GM15510 (cell line): ENCODE measurements around the gene F13B.

Experiments used
- POLR2A ChIP-seq: IDR thresholded peaks from 3 replicates; pipeline ENCODE4 v1.6.1; 2011; ENCODE audit warnings: borderline replicate concordance; ENCODE audit not compliant: insufficient read length; ENCODE audit errors: extremely low read depth

Gene F13B

DNA sequence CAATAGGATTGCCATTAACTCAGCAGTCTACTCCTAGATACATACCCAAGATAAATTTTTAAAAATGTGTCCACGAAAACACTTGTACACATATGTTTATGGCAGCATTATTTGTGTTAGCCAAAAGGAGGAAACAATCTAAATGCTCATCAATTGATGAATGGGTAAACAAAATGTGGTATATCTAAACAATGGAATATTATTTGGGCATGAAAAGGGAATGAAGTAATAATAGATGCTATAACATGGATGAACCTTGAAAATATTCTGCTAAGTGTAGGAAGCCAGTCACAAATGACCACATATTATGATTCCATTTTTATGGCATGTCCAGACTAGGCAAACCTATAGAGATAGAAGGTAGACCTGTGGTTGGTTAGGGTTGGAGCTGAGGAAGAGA is 55.4 kb downstream of the F13B start:
- TF ChIP-seq POLR2A, result no peak

DNA sequence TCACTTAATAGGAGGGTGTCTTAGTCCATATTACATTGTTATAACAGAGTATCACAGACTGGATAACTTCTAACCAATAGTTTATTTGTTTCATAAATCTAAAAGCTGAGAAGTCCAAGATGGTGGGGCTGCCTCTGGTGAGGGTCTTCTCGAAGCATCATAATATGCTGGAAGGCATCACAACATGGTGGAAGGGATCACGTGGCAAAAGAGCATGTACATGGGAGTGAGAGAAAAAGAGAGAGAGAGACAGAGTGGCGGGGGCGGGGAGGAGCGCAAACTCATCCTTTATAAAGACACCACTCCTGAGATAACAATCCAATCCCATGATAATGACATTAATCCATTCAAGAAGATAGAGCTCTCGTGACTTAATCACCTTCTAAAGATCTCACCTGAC is 58.2 kb downstream of the F13B start:
- no peak for TF ChIP-seq POLR2A

DNA sequence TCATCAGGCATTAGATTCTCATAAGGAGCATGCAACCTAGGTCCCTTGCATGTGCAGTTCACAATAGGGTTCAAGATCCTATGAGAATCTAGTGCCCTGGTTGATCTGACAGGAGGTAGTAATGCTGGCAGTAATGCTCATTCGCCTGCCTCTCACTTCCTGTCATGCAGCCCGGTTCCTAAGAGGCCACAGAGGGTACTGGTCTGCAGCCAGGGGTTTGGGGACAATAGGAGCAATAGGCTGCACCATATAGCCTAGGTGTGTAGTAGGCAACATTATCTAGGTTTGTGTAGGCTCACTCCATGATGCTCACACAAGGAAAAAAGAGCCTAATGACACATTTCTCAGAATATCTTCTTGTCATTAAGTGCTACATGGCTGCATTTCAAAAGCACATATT is 63.9 kb downstream of the F13B start:
- no peak for TF ChIP-seq POLR2A

DNA sequence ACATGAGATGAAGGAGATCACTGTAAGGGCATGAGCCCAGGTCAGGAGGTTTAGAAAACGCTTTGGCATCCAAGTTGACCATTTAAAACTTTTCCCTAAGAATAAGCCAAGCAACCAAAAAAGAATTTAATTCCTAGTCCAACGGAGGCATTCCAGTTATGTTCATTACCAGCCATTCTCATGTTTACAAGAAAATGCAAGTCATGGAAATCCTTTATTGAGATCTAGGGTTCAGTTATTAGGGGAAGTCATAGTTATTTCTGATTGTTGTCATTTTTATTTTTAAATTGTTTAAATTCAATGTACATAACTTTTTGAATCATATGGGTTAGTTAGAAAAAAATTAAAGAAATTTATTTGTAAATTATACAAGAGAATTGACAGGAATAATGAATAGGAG is 65.2 kb downstream of the F13B start:
- no peak for TF ChIP-seq POLR2A

DNA sequence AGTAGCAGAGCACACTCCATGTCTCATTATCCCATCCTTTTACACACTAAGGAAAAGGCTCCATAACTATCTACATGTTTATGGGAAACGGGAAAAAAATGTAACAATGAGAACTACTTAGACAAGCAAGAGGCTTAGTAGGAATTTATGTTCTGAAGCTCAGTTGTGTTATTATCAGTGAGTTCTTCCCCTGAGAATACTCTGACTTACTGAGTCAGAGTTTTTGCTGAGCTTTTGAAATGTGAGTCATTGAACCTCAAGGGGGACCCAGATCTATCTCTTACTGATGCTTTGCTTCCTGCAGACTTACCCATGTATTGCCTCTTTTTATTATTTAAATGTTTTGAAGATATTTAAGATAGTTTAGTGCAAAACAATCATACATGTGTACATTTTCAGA is 69.6 kb downstream of the F13B start:
- TF ChIP-seq POLR2A, result no peak

DNA sequence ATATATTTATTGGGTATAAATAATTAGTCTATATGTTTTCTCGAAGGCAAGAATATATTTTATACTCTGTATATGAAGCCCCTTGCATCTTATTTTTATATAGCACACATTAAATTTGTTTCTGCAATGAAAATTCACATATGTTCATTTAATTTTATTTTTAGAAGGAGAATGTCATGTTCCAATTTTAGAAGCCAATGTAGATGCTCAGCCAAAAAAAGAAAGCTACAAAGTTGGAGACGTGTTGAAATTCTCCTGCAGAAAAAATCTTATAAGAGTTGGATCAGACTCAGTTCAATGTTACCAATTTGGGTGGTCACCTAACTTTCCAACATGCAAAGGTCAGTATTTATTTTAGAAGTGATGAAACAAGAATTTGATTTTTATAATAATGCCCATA is 73.1 kb downstream of the F13B start:
- no peak for TF ChIP-seq POLR2A
